GM23338 (cell line): Measurements from ENCODE around the gene PALM. TPM values are rescaled to one million over a fixed set of nuclear protein-coding genes. Genes with fewer than 3 reads are reported as not detected.

ENCODE experiments used
- ATAC-seq: fragments of 200-7000 bp; cut with Tn5 transposase; 3 replicates; pipeline ENCODE4 v1.9.1; 2020
- DNase-seq: peaks from one replicate; pipeline ENCODE4 v3.0.0-alpha.2; 2015; ENCODE audit warnings: low spot score
- H2AFZ ChIP-seq: fragments of 200-600 bp; sonication (generic); 2 replicates; pipeline ENCODE4 v1.8.0; 2016; ENCODE audit warnings: antibody characterized with exemption, mild to moderate bottlenecking, moderate library complexity
- H3F3A ChIP-seq: fragments of 200-600 bp; sonication (generic); replicated peaks from 2 replicates; pipeline ENCODE4 v1.8.0; 2017; ENCODE audit warnings: antibody characterized with exemption, mixed run types, low read depth
- H3K27ac ChIP-seq: fragments of 200-600 bp; sonication (generic); 2 replicates; pipeline ENCODE4 v1.6.1; 2016; ENCODE audit warnings: low read depth
- H3K27me3 ChIP-seq: fragments of 200-600 bp; sonication (generic); 2 replicates; pipeline ENCODE4 v1.8.0; 2016; ENCODE audit warnings: mild to moderate bottlenecking, mixed run types, moderate library complexity; ENCODE audit not compliant: insufficient read depth
- H3K36me3 ChIP-seq: fragments of 200-600 bp; sonication (generic); 2 replicates; pipeline ENCODE4 v1.8.0; 2016; ENCODE audit warnings: mild to moderate bottlenecking; ENCODE audit not compliant: insufficient read depth
- H3K4me1 ChIP-seq: fragments of 200-600 bp; sonication (generic); 2 replicates; pipeline ENCODE4 v1.8.0; 2016; ENCODE audit warnings: mild to moderate bottlenecking, moderate library complexity; ENCODE audit not compliant: insufficient read depth
- H3K4me2 ChIP-seq: fragments of 200-600 bp; sonication (generic); 2 replicates; pipeline ENCODE4 v1.7.1; 2017; ENCODE audit warnings: mixed run types
- H3K4me3 ChIP-seq: fragments of 200-600 bp; sonication (generic); 2 replicates; pipeline ENCODE4 v1.6.1; 2016; ENCODE audit warnings: mixed run types
- H3K79me2 ChIP-seq: fragments of 200-600 bp; sonication (generic); replicated peaks from 2 replicates; pipeline ENCODE4 v1.8.0; 2017; ENCODE audit warnings: mild to moderate bottlenecking; ENCODE audit not compliant: insufficient read depth
- H3K9me2 ChIP-seq: fragments of 200-600 bp; sonication (generic); 2 replicates; pipeline ENCODE4 v1.8.0; 2017; ENCODE audit not compliant: insufficient read depth
- H4K20me1 ChIP-seq: fragments of 200-600 bp; sonication (generic); replicated peaks from 2 replicates; pipeline ENCODE4 v1.8.0; 2017; ENCODE audit warnings: mild to moderate bottlenecking; ENCODE audit not compliant: insufficient read depth
- H3K27ac Mint-ChIP-seq: 2 replicates; pipeline ENCODE4 v1.8.0; 2020; ENCODE audit warnings: inconsistent platforms, mild to moderate bottlenecking, moderate library complexity, mixed read lengths
- H3K27me3 Mint-ChIP-seq: 3 replicates; pipeline ENCODE4 v1.8.0; 2022; ENCODE audit warnings: low read depth, mild to moderate bottlenecking, moderate library complexity, mixed read lengths, inconsistent platforms; ENCODE audit not compliant: insufficient read depth, poor library complexity
- H3K36me3 Mint-ChIP-seq: 3 replicates; pipeline ENCODE4 v1.8.0; 2021; ENCODE audit warnings: low read depth, mild to moderate bottlenecking, inconsistent platforms, moderate library complexity, mixed read lengths
- H3K4me1 Mint-ChIP-seq: 3 replicates; pipeline ENCODE4 v1.8.0; 2020; ENCODE audit warnings: mild to moderate bottlenecking, inconsistent platforms, mixed read lengths
- H3K4me3 Mint-ChIP-seq: 3 replicates; pipeline ENCODE4 v1.8.0; 2021; ENCODE audit warnings: moderate library complexity, mild to moderate bottlenecking, inconsistent platforms, mixed read lengths
- H3K9me3 Mint-ChIP-seq: 3 replicates; pipeline ENCODE4 v1.8.0; 2020; ENCODE audit warnings: moderate library complexity, mild to moderate bottlenecking, inconsistent platforms, mixed read lengths
- EZH2phosphoT487 ChIP-seq: fragments of 200-600 bp; sonication (generic); IDR thresholded peaks from one replicate; pipeline ENCODE4 v1.8.1; 2018; ENCODE audit warnings: antibody characterized with exemption; ENCODE audit not compliant: unreplicated experiment
- JUNB ChIP-seq: IDR thresholded peaks from one replicate; pipeline ENCODE4 v1.6.1; 2016; ENCODE audit warnings: antibody characterized with exemption; ENCODE audit not compliant: unreplicated experiment
- NANOG ChIP-seq: IDR thresholded peaks from 2 replicates; pipeline ENCODE4 v1.6.1; 2016; ENCODE audit warnings: antibody characterized with exemption, borderline replicate concordance
- ZNF114 ChIP-seq: fragments of 250-450 bp; sonication (Bioruptor Pico); IDR thresholded peaks from 2 replicates; pipeline ENCODE4 v1.5.0; 2020; ENCODE audit warnings: mild to moderate bottlenecking, moderate library complexity
- ZNF331 ChIP-seq: fragments of 250-450 bp; sonication (Bioruptor Pico); IDR thresholded peaks from 2 replicates; pipeline ENCODE4 v1.5.0; 2020; ENCODE audit warnings: low read depth, mild to moderate bottlenecking, moderate library complexity
- polyA plus RNA-seq: library from polyadenylated mRNA; unstranded; fragments of >200 nt; fragmentation: Nextera tagmentation; extraction: Ambion mirVana; gene quantifications from 2 replicates; pipeline ENCODE4 v1.2.1, GENCODE V29; 2016
- total RNA-seq: library from RNA; depleted of rRNA; stranded (reverse); fragments of >200 nt; shearing (Covaris generic); gene quantifications from 2 replicates; pipeline ENCODE4 v1.2.3, GENCODE V29; 2014
- TF ChIP-seq, protein P1 (sequence below), 2 experiments: fragments of 200-600 bp in 1 of 2; sonication (generic) in 1 of 2; conservative IDR thresholded peaks; 2 replicates each; pipeline versions ENCODE4 v1.5.1 to v1.6.1; 2016 to 2017; ENCODE audit warnings: antibody characterized with exemption in 2 of 2, low read depth in 2 of 2, mild to moderate bottlenecking in 2 of 2, moderate library complexity in 1 of 2
- TF ChIP-seq, protein P2 (sequence below): IDR thresholded peaks from 2 replicates; pipeline ENCODE4 v1.6.1; 2016; ENCODE audit warnings: antibody characterized with exemption

The PALM gene
- total and polyA plus RNA-seq, 2 experiments from 2014 or later = 3.8 to 26.1 TPM

DNA sequence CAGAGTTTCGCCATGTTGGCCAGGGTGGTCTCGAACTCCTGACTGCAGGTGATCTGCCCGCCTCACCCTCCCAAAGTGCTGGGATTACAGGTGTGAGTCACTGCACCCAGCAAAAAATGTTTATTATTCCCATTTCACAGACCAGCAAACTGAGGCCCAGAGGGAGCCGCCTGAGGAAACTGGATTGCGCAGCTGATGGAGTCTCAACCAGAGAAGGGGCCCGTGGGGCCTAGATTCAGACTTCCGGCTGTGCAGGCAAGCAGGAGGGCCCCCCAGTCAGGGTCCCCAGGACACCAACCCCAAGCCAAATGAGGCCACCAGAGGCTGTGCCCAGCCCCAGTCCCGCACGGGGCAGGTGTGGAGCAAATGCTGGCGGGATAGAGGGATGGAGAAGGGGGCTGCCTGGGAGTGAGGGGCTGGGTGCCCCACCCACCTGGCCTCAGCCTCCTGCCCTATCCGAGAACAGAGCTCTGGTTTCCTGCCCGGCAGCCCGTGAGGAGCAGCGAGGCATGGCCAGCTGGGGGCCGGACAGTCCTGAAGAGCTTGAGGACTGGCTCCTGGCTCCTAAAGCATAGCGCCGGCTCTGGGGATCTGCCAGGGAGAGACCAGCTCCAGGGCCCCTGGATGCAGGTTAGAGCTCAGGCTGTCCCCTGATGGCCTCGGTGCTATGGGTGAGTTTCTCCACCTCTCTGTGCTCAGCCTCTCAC lies 64.1 kb downstream of the PALM start:
- H3K4me1 ChIP-seq = no peaks in the 10 kb centered on the region
- no peak overlapping the region for H3K4me2 ChIP-seq
- no peaks in the 10 kb centered on the region for H4K20me1 ChIP-seq
- H3K36me3 ChIP-seq = no peaks in the 10 kb centered on the region
- peak; percentile 79 for ATAC-seq
- H3K27ac ChIP-seq = no peak overlapping the region
- DNase-seq = peak; percentile 72
- no peaks in the 10 kb centered on the region for H3K4me1 Mint-ChIP-seq
- no peak overlapping the region for H3K27ac Mint-ChIP-seq
- 0 out of 3 replicates have a peak, but pooled peaks cover 3% of the 10 kb centered on the region for H3K9me3 Mint-ChIP-seq
- H3K27me3 Mint-ChIP-seq = peaks cover 5% of the 10 kb centered on the region
- no peaks in the 10 kb centered on the region for H3K9me2 ChIP-seq
- H3K36me3 Mint-ChIP-seq = no peaks in the 10 kb centered on the region
- TF ChIP-seq, protein P1, sequence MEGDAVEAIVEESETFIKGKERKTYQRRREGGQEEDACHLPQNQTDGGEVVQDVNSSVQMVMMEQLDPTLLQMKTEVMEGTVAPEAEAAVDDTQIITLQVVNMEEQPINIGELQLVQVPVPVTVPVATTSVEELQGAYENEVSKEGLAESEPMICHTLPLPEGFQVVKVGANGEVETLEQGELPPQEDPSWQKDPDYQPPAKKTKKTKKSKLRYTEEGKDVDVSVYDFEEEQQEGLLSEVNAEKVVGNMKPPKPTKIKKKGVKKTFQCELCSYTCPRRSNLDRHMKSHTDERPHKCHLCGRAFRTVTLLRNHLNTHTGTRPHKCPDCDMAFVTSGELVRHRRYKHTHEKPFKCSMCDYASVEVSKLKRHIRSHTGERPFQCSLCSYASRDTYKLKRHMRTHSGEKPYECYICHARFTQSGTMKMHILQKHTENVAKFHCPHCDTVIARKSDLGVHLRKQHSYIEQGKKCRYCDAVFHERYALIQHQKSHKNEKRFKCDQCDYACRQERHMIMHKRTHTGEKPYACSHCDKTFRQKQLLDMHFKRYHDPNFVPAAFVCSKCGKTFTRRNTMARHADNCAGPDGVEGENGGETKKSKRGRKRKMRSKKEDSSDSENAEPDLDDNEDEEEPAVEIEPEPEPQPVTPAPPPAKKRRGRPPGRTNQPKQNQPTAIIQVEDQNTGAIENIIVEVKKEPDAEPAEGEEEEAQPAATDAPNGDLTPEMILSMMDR (conservative IDR thresholded peaks at IDR 0.05; ENCODE audit: low read depth in 2 of 2) = 0 out of 4 replicates have a peak, but pooled peaks of 1 of the 2 experiments have one; percentile 11
- TF ChIP-seq, protein P2, sequence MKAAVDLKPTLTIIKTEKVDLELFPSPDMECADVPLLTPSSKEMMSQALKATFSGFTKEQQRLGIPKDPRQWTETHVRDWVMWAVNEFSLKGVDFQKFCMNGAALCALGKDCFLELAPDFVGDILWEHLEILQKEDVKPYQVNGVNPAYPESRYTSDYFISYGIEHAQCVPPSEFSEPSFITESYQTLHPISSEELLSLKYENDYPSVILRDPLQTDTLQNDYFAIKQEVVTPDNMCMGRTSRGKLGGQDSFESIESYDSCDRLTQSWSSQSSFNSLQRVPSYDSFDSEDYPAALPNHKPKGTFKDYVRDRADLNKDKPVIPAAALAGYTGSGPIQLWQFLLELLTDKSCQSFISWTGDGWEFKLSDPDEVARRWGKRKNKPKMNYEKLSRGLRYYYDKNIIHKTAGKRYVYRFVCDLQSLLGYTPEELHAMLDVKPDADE = no peak
- no peak overlapping the region for H3K4me3 ChIP-seq
- H3K79me2 ChIP-seq = no peaks in the 10 kb centered on the region
- H2AFZ ChIP-seq = no peak overlapping the region
- H3K27me3 ChIP-seq = no peaks in the 10 kb centered on the region
- no peak overlapping the region for H3K4me3 Mint-ChIP-seq
- H3F3A ChIP-seq = no peaks in the 10 kb centered on the region

DNA sequence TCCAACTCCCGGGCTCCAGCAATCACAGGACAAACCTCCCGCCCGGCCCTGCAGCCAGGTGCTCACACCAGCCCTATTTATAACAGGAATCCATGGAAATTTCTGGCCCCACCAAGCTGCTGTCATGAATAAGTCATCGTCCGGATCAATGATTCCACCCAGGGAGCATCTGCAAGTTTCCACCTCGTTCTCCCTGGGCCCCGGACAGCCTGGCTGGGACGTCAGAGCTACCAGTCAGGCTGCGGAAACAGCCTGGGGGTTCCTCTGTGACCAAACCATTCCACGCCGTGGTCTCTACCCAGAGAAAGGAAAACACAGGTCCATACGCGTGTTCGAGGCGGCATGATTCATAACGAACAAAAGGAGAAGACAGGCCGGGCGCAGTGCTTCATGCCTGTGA lies 67.8 kb downstream of the PALM start:
- peaks cover 8% of the 10 kb centered on the region for H3K4me1 ChIP-seq
- H3K27ac Mint-ChIP-seq = no peak overlapping the region
- no peaks in the 10 kb centered on the region for H3K27me3 ChIP-seq
- DNase-seq = no peak
- H2AFZ ChIP-seq = no peak overlapping the region
- no peak for ATAC-seq
- no peak overlapping the region for H3K4me3 ChIP-seq
- H3K27me3 Mint-ChIP-seq = peaks cover 11% of the 10 kb centered on the region
- H3K4me3 Mint-ChIP-seq = no peak overlapping the region; the same call in 2 of the 3 replicates
- H4K20me1 ChIP-seq = no peaks in the 10 kb centered on the region
- no peak overlapping the region for H3K4me2 ChIP-seq
- no peaks in the 10 kb centered on the region for H3K9me2 ChIP-seq
- H3F3A ChIP-seq = 0 out of 2 replicates have a peak, but pooled peaks cover 7% of the 10 kb centered on the region
- peaks cover 1% of the 10 kb centered on the region; the same call in 2 of the 3 replicates for H3K4me1 Mint-ChIP-seq
- H3K36me3 Mint-ChIP-seq = no peaks in the 10 kb centered on the region
- no peaks in the 10 kb centered on the region for H3K36me3 ChIP-seq
- 0 out of 2 replicates have a peak, but pooled peaks cover 4% of the 10 kb centered on the region for H3K79me2 ChIP-seq
- H3K27ac ChIP-seq = no peak overlapping the region
- no peaks in the 10 kb centered on the region for H3K9me3 Mint-ChIP-seq
- TF ChIP-seq NANOG (no peak), ZNF331 (CRISPR knock-in tag) (no peak), JUNB (no peak), EZH2phosphoT487 (no peak), ZNF114 (CRISPR knock-in tag) (no peak)
- TF ChIP-seq, protein P2 = no peak
- TF ChIP-seq, protein P1 (conservative IDR thresholded peaks at IDR 0.05; ENCODE audit: low read depth in 2 of 2) = no peak
